GM19455 (cell line): ENCODE data around the gene LMAN1L.

Experiments used
- ATAC-seq: cut with Tn5 transposase; IDR thresholded peaks from one replicate; pipeline ENCODE4 v1.9.1; 2021; ENCODE audit not compliant: unreplicated experiment

LMAN1L gene

GRCh38 chr15:74833376-74834107 is 20.9 kb downstream of the LMAN1L start:
- no peak for ATAC-seq

GRCh38 chr15:74835312-74835823 is 22.7 kb downstream of the LMAN1L start:
- ATAC-seq: no peak

- no peak for ATAC-seq
Observed at GRCh38 chr15:74836846-74837245, 24.2 kb downstream of the LMAN1L start.

- ATAC-seq: no peak
Observed at GRCh38 chr15:74837482-74838136, 25.0 kb downstream of the LMAN1L start.

- ATAC-seq: no peak
Observed at GRCh38 chr15:74838137-74838516, 25.5 kb downstream of the LMAN1L start.

- no peak for ATAC-seq
Observed at GRCh38 chr15:74838746-74839525, 26.3 kb downstream of the LMAN1L start.

- no peak for ATAC-seq
Observed at GRCh38 chr15:74839526-74840395, 27.1 kb downstream of the LMAN1L start.

- ATAC-seq: no peak
Observed at GRCh38 chr15:74840851-74841775, 28.5 kb downstream of the LMAN1L start.

GRCh38 chr15:74841891-74842373 is 29.3 kb downstream of the LMAN1L start:
- ATAC-seq: no peak

GRCh38 chr15:74842581-74843444 is 30.2 kb downstream of the LMAN1L start, which contains the start of gene ULK3:
Gene ULK3 (minus strand): TSS chr15:74843156. CDS start chr15:74843105, 51 bp downstream.
- peak; percentile 81 for ATAC-seq

GRCh38 chr15:74843445-74843828 is 30.8 kb downstream of the LMAN1L start:
- no peak for ATAC-seq

- no peak for ATAC-seq
Observed at GRCh38 chr15:74843891-74844299, 31.3 kb downstream of the LMAN1L start.

- ATAC-seq: no peak
Observed at GRCh38 chr15:74844319-74845207, 31.9 kb downstream of the LMAN1L start.

- ATAC-seq: no peak
Observed at GRCh38 chr15:74845208-74845568, 32.6 kb downstream of the LMAN1L start.

GRCh38 chr15:74845581-74845980 is 32.9 kb downstream of the LMAN1L start:
- no peak for ATAC-seq

GRCh38 chr15:74847432-74847831 is 34.8 kb downstream of the LMAN1L start:
- ATAC-seq: no peak

GRCh38 chr15:74850393-74850792 is 37.8 kb downstream of the LMAN1L start:
- no peak for ATAC-seq

GRCh38 chr15:74851960-74852359 is 39.3 kb downstream of the LMAN1L start:
- ATAC-seq: no peak
